Adrenal gland (tissue), 12 donors: ENCODE data around the gene DLG4. TPM values are rescaled to one million over a fixed set of nuclear protein-coding genes. Genes with fewer than 3 reads are reported as not detected.
A peak's percentile ranks its signal among the peaks of the same experiment; 100 is the strongest.

ENCODE experiments used
- DNase-seq, 7 donors: peaks; one replicate each; pipeline ENCODE4 v3.0.0-alpha.2; 2019 to 2020
- H3K27ac ChIP-seq, 5 donors: fragments of 200-600 bp; sonication (generic) in 4 of 5; 1 replicate in 3 of 5; 2 replicates in 2 of 5; pipeline versions ENCODE4 v1.5.1 to v1.8.0; 2016 to 2020; ENCODE audit warnings: mild to moderate bottlenecking in 1 of 5
- H3K27me3 ChIP-seq: fragments of 200-600 bp; 2 replicates; pipeline ENCODE4 v1.8.0; 2021
- H3K36me3 ChIP-seq, 2 donors: fragments of 200-600 bp; replicated peaks in 1 of 2; 1 replicate in 1 of 2; 2 replicates in 1 of 2; pipeline versions ENCODE4 v1.5.1 to v1.8.0; 2018 to 2022
- H3K4me1 ChIP-seq, 2 donors: fragments of 200-600 bp; replicated peaks in 1 of 2; 1 replicate in 1 of 2; 2 replicates in 1 of 2; pipeline versions ENCODE4 v1.5.1 to v1.8.0; 2018 to 2021
- H3K4me3 ChIP-seq, 4 donors: fragments of 200-600 bp; sonication (generic) in 3 of 4; one replicate each; pipeline ENCODE4 v1.5.1; 2016 to 2018
- H3K9me3 ChIP-seq, 3 donors: fragments of 200-600 bp; sonication (generic) in 1 of 3; replicated peaks in 1 of 3; 1 replicate in 2 of 3; 2 replicates in 1 of 3; pipeline versions ENCODE4 v1.5.1 to v1.8.0; 2016 to 2021
- POLR2A ChIP-seq, 2 donors: fragments of 450-650 bp; IDR thresholded peaks; one replicate each; pipeline ENCODE4 v1.6.1; 2017; ENCODE audit warnings: antibody characterized with exemption in 2 of 2, mild to moderate bottlenecking in 2 of 2, moderate library complexity in 1 of 2
- WGBS, 4 donors: extraction: QIAGEN DNeasy Blood & Tissue Kit in 2 of 4; methylation state at CpG; one replicate each; pipeline versions ENCODE4 v1.1.5 to v1.1.7; 2013 to 2017; 5-methylcytosine and 5-hydroxymethylcytosine counted together
- intact Hi-C, 2 donors: fragments of 100-400 bp; cut with DNase I; formaldehyde crosslinking; loops; one replicate each; pipeline versions ENCODE4 v1.14.1 to v1.15.0; 2022 to 2023
- polyA plus RNA-seq, 3 donors: library from polyadenylated mRNA; stranded (reverse); fragments of 200-250 nt in 2 of 3; fragments of 350-450 nt in 1 of 3; fragmentation: Illumina TruSeq in 1 of 3; extraction: RNeasy Lipid Tissue Mini Kit (QIAGEN cat#74804) in 1 of 3; gene quantifications; one replicate each; pipeline ENCODE4 v1.2.3, GENCODE V29; 2013 to 2014
- total RNA-seq, 9 donors: library from RNA; depleted of rRNA in 4 of 9; stranded (reverse); fragments of >200 nt in 4 of 9; fragments of 120-200 nt in 1 of 9; fragmentation: NEBNext Ultra II Directional in 1 of 9; extraction: Animal tissue kit (Norgen Biotek cat#: 25700) in 1 of 9; gene quantifications; one replicate each; pipeline versions ENCODE4 v1.1.0 to v1.2.4, GENCODE V29; 2013 to 2023
- TF ChIP-seq, protein P1 (sequence below), 6 experiments: fragments of 450-650 bp in 4 of 6; fragments of 200-600 bp in 2 of 6; sonication (generic) in 1 of 6; IDR thresholded peaks; 1 replicate in 5 of 6; 2 replicates in 1 of 6; pipeline versions ENCODE4 v1.5.1 to v1.8.0; 2016 to 2021; ENCODE audit warnings: antibody characterized with exemption in 6 of 6, mild to moderate bottlenecking in 2 of 6, moderate library complexity in 1 of 6
- donor health status: healthy with polysubstance abuse.
- donor health status: Bipolar disorder and iron deficiency.
- donor health status: DM: yes; HTN: yes; CAD: no.
- donor health status: DM: no; HTN: no; CAD: no.
- donor health status: DM: no; HTN: no; CAD: no.
- donor health status: DM: yes; HTN: yes; CAD: no.

Gene DLG4
- total and polyA plus RNA-seq, 12 donors, result 14.1 to 172 (median 30.5) TPM

DNA sequence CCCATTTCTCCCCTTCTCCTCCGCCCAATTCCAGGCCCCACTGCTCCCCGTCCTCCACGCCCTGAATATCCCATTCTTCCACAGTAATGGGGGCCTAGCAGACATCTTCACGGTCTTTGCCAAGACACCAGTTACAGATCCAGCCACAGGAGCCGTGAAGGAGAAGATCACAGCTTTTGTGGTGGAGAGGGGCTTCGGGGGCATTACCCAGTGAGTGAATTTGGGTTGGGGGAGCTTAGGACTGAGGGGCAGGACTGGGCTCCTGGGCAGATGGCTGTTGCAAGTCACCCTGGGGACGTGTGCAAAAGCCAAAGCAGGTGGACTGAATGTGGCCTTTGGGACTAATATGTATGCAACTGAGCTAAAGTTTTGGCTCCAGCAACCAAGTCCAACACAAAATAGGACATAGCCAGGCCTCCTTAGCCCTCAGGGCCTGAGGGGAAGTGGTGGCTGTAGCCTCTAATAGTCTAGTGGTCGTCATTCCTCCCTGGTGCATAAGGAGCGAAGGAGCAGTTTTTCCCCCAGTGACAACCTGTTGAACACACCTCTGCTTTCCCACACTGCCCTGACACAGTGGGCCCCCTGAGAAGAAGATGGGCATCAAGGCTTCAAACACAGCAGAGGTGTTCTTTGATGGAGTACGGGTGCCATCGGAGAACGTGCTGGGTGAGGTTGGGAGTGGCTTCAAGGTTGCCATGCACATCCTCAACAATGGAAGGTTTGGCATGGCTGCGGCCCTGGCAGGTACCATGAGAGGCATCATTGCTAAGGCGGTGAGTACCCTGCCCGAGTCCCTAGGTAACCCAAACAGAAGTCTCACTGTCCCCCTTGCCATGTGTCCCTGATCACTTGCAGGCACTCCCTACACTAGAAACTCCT lies 2.7 kb upstream of the DLG4 start:
- Histone ChIP-seq H3K27ac (peak overlapping the region in 3 of 5 donors; percentile 93 to 100 (median 99)), H3K27me3 (no peaks in the 10 kb centered on the region), H3K4me3 (no peak overlapping the region), H3K4me1 (peaks cover 33 to 62% of the 10 kb centered on the region in 2 donors), H3K36me3 (peaks cover 0 to 54% of the 10 kb centered on the region in 2 donors), H3K9me3 (no peaks in the 10 kb centered on the region)
- no peak for TF ChIP-seq POLR2A (IDR thresholded peaks at IDR 0.05)
- intact Hi-C loops, result no loop called here
- WGBS, 4 donors, result 65 to 71% (median 71%) methylated on average over 11 to 15 of the region's 15 CpGs
- peak in 4 of 7 donors; percentile 21 to 44 (median 40) for DNase-seq

DNA sequence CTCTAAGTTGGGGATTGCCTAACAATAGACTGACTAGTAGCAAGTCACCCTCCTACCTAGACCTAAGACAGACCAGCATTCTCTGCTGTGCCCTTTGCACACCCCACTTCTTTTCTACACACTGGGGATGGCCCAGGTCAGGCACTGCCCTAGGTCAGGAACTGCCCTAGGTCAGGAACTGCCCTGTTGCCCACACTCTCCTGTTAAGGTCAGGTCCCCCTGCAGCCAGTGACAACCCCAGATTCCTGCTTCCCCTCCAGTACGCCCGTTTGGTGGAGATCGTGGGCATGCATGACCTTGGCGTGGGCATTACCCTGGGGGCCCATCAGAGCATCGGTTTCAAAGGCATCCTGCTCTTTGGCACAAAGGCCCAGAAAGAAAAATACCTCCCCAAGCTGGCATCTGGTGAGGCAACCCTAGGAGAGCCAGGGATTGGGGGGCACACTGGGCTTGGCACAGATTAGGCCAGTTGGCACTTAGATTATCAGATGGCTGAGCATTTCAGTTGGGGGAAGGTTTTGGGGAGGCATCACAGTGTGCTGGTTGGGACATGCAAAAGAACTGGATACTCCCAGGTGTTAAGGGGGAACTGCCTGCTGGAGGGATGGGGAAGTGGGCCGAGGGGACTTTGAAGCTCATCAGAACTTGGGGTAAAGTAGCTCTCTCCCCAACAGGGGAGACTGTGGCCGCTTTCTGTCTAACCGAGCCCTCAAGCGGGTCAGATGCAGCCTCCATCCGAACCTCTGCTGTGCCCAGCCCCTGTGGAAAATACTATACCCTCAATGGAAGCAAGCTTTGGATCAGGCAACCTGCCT lies 1.8 kb upstream of the DLG4 start:
- intact Hi-C loops, result no loop called here
- peak in 1 of 2 donors; percentile 4 for TF ChIP-seq POLR2A (IDR thresholded peaks at IDR 0.05)
- TF ChIP-seq, protein P1, sequence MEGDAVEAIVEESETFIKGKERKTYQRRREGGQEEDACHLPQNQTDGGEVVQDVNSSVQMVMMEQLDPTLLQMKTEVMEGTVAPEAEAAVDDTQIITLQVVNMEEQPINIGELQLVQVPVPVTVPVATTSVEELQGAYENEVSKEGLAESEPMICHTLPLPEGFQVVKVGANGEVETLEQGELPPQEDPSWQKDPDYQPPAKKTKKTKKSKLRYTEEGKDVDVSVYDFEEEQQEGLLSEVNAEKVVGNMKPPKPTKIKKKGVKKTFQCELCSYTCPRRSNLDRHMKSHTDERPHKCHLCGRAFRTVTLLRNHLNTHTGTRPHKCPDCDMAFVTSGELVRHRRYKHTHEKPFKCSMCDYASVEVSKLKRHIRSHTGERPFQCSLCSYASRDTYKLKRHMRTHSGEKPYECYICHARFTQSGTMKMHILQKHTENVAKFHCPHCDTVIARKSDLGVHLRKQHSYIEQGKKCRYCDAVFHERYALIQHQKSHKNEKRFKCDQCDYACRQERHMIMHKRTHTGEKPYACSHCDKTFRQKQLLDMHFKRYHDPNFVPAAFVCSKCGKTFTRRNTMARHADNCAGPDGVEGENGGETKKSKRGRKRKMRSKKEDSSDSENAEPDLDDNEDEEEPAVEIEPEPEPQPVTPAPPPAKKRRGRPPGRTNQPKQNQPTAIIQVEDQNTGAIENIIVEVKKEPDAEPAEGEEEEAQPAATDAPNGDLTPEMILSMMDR (IDR thresholded peaks at IDR 0.05), result no peak
- H3K27me3 ChIP-seq, result no peaks in the 10 kb centered on the region
- no peaks in the 10 kb centered on the region for H3K9me3 ChIP-seq
- peak overlapping the region in 1 of 4 donors; percentile 99 for H3K4me3 ChIP-seq
- H3K4me1 ChIP-seq, result peaks cover 39 to 63% of the 10 kb centered on the region in 2 donors
- peaks cover 0 to 45% of the 10 kb centered on the region in 2 donors for H3K36me3 ChIP-seq
- peak in 4 of 7 donors; percentile 17 to 38 (median 22) for DNase-seq
- peak overlapping the region in 4 of 5 donors; percentile 93 to 100 (median 98) for H3K27ac ChIP-seq
- 52 to 62% (median 54%) methylated on average over 7 to 10 of the region's 10 CpGs for WGBS, 4 donors

DNA sequence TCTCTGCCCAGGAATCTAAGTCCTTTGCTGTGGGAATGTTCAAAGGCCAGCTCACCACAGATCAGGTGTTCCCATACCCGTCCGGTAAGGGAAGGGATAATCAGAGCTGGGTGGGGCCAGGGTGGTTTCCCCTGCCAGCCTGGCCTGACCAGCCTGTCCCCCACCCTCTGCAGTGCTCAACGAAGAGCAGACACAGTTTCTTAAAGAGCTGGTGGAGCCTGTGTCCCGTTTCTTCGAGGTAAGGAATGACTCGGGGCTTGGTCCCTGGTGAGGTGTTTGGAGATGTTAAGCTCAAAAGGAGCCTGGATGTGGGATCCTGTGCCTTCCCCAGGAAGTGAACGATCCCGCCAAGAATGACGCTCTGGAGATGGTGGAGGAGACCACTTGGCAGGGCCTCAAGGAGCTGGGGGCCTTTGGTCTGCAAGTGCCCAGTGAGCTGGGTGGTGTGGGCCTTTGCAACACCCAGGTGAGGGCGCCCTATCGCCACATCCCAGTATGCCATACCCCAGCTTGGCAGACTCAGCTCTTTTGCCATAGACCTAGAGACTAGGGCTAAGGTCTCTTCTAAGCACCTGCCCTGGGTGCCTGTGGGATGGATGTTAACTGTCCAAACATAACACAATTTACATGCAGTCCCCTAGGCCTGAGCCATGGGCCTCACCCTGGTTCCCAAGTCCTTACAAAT lies 1.1 kb upstream of the DLG4 start:
- Histone ChIP-seq H3K9me3 (no peaks in the 10 kb centered on the region), H3K4me3 (peak overlapping the region; percentile 48 to 99 (median 82)), H3K27ac (peak overlapping the region; percentile 86 to 100 (median 97)), H3K36me3 (peaks cover 0 to 38% of the 10 kb centered on the region in 2 donors), H3K27me3 (no peaks in the 10 kb centered on the region), H3K4me1 (peaks cover 46 to 71% of the 10 kb centered on the region in 2 donors)
- peak; percentile 75 to 90 (median 83) for DNase-seq
- no peak for TF ChIP-seq POLR2A (IDR thresholded peaks at IDR 0.05)
- TF ChIP-seq, protein P1 (IDR thresholded peaks at IDR 0.05), result peak; percentile 7 to 52 (median 48)
- WGBS, 4 donors, result 15 to 19% (median 17%) methylated on average over 7 to 11 of the region's 11 CpGs
- intact Hi-C loops, result no loop called here

DNA sequence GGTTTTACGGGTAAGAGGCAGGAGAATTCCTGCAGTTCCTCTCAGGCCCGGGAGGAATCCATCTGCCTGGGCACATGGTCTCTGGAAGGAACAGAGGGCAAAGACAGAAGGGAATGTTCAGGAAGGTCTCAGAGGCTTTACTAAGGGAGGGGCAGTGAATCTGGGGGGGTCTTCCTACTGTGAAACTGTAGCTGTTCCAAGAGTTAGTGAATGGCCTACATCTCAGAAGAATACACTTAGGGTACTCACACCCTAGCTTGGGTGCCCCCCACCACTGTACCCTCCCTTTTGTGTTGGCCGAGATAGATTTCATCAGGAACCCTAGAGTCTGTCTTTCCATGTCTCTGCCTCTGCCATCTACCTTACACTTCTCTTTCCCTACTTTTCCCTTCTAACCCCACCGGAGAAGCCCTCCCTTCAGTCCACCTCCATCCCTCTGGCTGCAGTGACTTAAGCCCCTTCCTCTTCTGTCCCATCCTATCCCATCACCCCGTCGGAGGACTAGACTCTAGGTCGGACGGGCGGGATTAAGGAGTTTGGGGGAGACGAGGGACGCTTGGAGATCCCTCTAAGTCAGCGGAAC lies 316 bp downstream of the DLG4 start:
- TF ChIP-seq, protein P1 (IDR thresholded peaks at IDR 0.05), result no peak
- no peak for TF ChIP-seq POLR2A (IDR thresholded peaks at IDR 0.05)
- H3K9me3 ChIP-seq, result no peaks in the 10 kb centered on the region
- peak in 1 of 7 donors; percentile 35 for DNase-seq
- H3K27ac ChIP-seq, result peak overlapping the region; percentile 86 to 100 (median 97)
- no peaks in the 10 kb centered on the region for H3K27me3 ChIP-seq
- peaks cover 40 to 79% of the 10 kb centered on the region in 2 donors for H3K4me1 ChIP-seq
- H3K4me3 ChIP-seq, result peak overlapping the region in 2 of 4 donors; percentile 87 to 99
- H3K36me3 ChIP-seq, result peaks cover 0 to 26% of the 10 kb centered on the region in 2 donors
- intact Hi-C loops, result no loop called here
- 16 to 19% (median 16%) methylated on average over 11 to 12 of the region's 12 CpGs for WGBS, 4 donors
